ENCODE data around the gene ELF4.

- TF ChIP-seq CTCF (IDR thresholded peaks at IDR 0.05) (no peak), POLR2A (IDR thresholded peaks at IDR 0.05) (no peak)
Observed at GRCh38 chrX:130100180-130100579, 10.1 kb downstream of the ELF4 start.
